ENCODE measurements around the gene USP25.

DNA sequence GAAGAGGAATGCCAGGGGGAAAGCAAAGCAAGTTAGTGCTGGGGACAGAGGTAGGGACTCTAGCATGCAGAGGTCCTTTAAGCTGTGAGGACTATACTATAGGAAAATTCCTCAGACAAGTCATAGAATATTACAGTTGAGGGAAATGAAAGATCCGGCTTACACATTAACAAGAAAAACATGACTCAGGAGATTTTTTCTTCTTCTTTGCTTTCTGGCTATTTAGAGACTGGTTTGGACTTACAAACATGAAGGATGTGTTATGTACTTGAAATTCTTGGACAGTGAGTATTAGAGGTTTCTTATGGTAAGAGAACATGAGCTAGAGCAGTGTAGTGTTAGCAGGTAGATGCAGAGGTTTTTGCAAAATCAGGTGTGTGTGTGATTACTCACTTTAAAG is 24.9 kb downstream of the USP25 start:
- TF ChIP-seq, protein P1, sequence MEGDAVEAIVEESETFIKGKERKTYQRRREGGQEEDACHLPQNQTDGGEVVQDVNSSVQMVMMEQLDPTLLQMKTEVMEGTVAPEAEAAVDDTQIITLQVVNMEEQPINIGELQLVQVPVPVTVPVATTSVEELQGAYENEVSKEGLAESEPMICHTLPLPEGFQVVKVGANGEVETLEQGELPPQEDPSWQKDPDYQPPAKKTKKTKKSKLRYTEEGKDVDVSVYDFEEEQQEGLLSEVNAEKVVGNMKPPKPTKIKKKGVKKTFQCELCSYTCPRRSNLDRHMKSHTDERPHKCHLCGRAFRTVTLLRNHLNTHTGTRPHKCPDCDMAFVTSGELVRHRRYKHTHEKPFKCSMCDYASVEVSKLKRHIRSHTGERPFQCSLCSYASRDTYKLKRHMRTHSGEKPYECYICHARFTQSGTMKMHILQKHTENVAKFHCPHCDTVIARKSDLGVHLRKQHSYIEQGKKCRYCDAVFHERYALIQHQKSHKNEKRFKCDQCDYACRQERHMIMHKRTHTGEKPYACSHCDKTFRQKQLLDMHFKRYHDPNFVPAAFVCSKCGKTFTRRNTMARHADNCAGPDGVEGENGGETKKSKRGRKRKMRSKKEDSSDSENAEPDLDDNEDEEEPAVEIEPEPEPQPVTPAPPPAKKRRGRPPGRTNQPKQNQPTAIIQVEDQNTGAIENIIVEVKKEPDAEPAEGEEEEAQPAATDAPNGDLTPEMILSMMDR (IDR thresholded peaks at IDR 0.05; ENCODE audit: insufficient read depth, low read length) = no peak
- no peak for TF ChIP-seq POLR2AphosphoS5 (IDR thresholded peaks at IDR 0.05; ENCODE audit: low read depth)
